Right lung (tissue), 5 donors: Measurements from ENCODE around the gene CHST12. TPM values are rescaled to one million over a fixed set of nuclear protein-coding genes. Genes with fewer than 3 reads are reported as not detected.
"Not testable (repeated sequence)": the region's sequence is repeated elsewhere in the genome, so short reads cannot be mapped to it uniquely, and the experiment has no call there.

Experiments
- DNase-seq, 2 donors: peaks; one replicate each; pipeline ENCODE4 v3.0.0-alpha.2; 2013
- polyA plus RNA-seq, 5 donors: library from polyadenylated mRNA; unstranded; fragments of 120-200 nt; gene quantifications; one replicate each; pipeline versions ENCODE4 v1.2.1 to v1.2.3, GENCODE V29; 2013; ENCODE audit warnings: inconsistent platforms in 1 of 5, low replicate concordance in 1 of 5; ENCODE audit not compliant: insufficient read length in 5 of 5, insufficient read depth in 1 of 5

The CHST12 gene
- polyA plus RNA-seq, 5 donors, result 9.9 to 22.2 (median 13.7) TPM

DNA sequence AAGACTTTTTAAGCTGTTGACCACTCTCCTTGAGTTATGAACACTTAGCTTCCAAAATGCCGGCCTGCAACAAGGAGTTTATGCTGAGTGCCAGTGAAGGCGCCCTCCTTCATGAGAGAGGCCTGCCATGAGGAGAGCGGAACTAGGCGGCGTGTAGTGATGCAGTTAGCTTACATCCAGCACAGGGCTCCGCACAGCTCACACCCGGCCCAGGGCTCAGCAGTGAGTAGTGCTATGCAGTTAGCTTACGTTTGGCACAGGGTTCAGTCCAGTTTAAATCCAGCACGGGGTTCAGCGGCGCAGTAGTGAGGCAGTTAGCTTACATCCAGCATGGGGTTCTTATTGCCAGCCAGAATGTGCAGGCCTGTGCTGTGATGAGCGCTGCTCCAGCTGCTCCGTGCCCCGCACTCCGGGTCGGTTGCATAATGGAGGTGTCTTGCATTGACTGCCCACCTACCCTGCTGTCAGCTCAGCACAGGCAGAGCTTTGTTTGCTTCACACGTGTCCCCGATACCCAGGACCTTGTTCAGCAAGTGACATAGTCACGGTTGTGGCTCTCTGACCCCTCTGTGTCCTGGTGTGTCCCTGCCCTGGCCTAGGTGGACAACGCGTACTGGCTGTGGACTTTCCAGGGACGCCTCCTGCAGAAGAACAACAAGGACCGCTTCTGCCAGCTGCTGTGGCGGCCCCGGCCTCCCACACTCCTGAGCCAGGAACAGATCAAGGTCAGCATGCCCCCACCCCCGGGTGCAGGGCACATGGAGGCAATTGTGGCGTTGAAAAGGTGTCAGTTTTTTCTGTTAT, 26.9 kb upstream of the CHST12 start:
- no peak for DNase-seq

DNA sequence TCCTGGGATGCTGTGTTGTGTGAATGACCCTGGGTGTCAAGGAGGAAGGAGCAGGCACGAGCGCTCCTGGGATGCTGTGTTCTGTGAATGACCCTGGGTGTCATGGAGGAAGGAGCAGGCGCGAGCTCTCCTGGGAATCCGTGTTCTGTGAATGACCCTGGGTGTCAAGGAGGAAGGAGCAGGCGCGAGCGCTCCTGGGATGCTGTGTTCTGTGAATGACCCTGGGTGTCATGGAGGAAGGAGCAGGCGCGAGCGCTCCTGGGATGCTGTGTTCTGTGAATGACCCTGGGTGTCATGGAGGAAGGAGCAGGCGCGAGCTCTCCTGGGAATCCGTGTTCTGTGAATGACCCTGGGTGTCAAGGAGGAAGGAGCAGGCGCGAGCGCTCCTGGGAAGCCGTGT, 25.9 kb upstream of the CHST12 start:
- not testable (repeated sequence) for DNase-seq

DNA sequence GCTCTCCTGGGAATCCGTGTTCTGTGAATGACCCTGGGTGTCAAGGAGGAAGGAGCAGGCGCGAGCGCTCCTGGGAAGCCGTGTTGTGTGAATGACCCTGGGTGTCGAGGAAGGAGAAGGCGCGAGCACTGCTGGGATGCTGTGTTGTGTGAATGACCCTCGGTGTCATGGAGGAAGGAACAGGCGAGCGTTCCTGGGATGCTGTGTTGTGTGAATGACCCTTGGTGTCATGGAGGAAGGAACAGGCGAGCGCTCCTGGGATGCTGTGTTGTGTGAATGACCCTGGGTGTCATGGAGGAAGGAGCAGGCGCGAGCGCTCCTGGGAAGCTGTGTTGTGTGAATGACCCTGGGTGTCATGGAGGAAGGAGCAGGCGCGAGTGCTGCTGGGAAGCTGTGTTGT, 25.3 kb upstream of the CHST12 start:
- not testable (repeated sequence) for DNase-seq

GRCh38 chr7:2379161-2379560, 24.2 kb upstream of the CHST12 start:
- DNase-seq, result no peak

DNA sequence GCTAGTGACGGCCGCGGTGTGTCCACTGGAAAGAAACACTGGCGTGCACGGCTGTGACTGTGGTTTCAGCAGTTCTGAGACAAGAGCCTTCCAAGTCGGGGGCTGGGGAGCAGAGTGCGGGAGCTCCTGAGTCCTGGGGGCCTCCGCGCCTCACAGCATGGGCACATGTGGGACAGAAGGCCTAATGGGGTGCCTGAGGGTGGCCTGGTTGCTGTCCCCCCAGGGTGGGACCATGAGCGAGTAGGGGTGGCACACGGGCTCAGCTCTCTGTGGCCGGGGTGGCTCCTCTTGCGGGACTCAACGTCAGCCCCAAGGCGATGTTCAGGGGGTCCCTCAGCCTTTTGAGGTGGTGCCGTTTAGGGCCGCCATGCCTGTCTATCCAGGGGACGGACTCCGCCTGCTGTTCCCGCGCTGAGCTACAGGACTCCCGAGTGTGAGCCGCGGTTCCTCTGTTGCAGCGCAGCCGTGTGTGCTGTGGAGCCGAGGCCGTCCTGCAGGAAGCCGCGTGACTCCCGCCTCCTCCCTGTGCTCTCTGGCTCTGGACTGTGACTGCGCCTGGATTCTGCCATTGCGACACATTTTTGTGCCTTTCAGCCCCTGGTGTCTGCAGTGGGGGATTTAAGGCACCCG, 23.5 kb upstream of the CHST12 start:
- DNase-seq, result no peak

DNA sequence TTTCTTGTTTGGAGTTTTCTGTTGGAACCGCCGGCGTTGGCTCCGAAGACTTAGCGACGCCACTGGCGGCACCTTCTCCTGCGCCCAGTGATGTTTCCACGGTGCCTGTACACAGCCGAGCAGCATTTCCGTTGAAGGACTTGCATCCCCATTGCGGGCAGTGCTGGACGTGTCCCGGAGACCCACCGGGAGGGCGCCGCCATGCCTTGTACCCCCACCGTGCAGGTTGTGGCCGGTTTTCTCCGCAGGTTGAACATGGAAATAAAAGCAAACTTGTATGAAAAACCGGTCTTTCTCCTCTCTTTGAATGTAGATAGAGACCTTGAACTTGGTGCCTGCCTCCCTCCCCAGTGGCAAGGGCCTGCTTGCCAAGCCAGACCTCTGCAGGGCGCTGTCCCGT, 22.9 kb upstream of the CHST12 start:
- DNase-seq, result no peak

DNA sequence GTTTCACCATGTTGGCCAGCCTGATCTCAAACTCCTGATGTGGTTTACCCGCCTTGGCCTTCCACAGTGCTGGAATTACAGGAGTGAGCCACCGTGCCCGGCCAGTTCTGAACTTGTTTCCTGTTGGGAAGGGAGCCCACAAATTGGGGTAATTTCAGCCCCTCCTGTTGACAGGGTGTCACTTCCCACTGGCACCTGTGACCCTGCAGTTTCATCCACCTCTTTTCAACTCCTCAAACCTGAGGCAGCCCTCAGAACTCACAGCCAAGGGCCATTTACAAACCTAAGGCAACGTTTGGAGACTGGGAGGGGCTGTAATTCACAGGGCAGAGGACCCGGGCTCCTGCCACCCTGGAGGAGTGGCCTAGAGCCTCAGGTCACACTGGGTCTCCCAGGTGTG, 22.2 kb upstream of the CHST12 start:
- DNase-seq, result no peak

DNA sequence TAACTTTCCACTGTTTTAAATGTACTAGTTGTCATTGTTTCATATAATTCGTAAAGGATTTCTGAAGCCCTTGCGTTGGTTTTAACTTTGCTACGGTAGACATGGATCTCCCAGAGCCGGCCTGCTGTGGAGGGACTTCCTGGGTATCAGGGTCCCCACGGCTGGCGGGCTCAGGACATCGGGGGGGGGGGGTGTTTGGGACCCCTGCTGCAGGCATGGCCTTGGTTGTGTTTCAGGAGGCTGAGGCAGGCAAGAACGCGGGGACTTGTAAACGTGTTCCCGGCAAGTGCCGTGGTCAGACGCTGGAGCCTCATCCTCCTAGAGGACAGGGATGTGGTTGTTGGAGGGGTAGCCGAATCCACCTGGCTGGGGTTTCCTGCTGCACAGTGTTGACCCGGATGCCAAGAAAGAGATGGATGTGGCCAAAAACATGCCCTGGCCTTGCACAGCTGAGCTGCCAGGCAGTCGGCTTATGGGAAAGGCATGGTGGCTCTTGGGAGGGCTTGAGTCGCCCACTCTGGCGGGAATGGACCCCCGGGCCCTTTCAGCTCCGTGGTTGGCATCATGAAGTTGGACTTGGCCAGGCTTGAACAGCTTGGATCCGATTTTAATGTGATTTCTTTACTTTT, 21.4 kb upstream of the CHST12 start:
- DNase-seq, result no peak

GRCh38 chr7:2383543-2384274, 19.7 kb upstream of the CHST12 start:
- no peak for DNase-seq

- DNase-seq, result no peak
Observed at GRCh38 chr7:2384354-2385243, 18.8 kb upstream of the CHST12 start.

- not testable (repeated sequence) for DNase-seq
Observed at GRCh38 chr7:2386122-2386521, 17.3 kb upstream of the CHST12 start.

- no peak for DNase-seq
Observed at GRCh38 chr7:2386964-2387669, 16.3 kb upstream of the CHST12 start.

DNA sequence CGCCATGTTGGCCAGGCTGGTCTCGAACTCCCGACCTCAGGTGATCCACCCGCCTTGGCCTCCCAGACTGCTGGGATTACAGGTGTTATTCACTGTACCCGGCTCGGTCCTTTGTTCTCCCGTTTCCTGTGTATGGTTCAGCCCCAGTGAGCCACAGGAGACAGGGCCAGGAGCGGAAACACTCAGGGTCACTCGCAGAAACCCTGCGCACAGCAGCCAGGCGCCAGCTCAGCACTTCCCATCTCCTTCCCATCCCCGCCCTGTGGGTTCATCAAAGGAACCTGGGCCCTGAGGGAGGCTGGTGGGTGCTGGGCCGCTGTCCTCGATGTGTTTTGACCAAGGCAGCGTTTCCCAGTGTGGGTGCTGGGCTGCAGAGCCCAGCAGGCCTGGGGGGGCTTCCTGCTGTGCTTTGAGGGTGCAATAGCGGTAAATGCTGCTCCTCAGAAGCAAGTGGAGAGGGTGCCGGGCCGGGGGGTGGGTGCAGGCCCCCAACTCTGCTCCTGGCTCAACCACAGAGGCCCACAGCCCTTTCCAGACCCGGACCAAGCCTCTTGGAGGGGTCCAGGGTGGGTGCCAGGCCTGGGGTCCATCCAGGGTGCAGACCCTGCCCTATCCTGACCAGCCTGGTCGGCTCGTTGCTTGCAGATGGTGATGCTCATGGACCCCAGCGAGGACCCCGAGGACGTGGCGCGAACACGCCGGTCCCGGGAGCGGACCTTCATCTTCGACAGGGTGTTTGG, 15.3 kb upstream of the CHST12 start:
- no peak for DNase-seq

DNA sequence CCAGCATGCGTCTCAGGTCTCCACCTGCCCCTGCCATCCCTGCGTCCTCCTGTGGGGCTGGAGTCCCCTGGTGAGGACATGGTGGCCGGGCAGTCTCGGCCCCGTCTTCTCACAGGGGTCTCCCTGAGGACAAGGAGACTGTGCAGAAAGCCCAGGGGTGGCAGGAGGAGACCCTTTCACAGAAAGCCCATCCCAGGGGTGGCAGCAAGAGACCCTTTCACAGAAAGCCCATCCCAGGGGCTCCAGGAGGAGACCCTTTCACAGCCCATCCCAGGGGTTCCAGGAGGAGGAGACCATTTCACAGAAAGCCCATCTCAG, 14.8 kb upstream of the CHST12 start:
- no peak for DNase-seq

DNA sequence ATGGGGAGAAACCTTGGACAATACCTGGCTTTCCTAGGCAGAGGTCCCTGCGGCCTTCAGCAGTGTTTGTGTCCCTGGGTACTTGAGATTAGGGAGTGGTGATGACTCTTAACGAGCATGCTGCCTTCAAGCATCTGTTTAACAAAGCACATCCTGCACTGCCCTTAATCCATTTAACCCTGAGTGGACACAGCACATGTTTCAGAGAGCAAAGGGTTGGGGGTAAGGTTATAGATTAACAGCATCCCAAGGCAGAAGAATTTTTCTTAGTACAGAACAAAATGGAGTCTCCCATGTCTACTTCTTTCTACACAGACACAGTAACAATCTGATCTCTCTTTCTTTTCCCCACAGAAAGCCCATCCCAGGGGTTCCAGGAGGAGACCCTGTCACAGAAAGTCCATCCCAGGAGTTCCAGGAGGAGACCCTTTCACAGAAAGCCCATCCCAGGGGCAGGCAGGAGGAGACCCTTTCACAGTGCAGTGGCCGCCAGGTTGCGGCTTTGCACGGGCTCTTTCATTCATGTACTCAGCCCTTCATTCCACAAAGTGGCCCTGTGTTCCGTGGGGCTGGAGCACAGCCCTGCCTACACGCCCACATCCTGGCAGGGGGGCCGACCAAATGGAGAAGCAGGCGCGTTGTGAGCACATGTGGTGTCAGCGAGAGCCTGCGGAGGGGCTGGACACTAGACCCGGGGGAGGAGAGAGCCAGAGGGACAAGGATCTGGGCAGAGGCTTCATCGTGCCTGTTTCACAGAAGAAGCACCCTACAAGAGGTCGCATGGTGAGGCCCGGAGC, 13.2 kb upstream of the CHST12 start:
- not testable (repeated sequence) for DNase-seq

DNA sequence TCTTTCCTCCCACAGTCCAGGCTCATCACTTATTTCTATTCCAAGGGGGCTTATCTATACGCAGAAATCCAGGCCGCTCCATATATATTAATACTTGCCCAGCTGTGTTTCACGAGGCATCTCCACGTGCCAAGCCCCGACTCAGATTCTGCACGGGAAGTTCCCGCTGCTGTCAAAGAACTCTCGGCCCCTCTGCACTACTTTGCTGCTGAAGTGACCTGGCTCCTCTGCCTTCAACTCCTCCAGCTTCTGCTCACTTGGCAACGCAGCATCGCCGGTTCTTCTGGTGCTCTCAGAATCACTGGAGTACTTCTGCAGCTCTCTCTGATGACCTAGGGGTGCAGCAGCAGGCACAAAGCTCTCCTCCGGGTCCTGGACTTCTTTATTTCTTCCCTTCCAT, 9.7 kb upstream of the CHST12 start:
- no peak for DNase-seq

- DNase-seq, result no peak
Observed at GRCh38 chr7:2394566-2395082, 8.8 kb upstream of the CHST12 start.

DNA sequence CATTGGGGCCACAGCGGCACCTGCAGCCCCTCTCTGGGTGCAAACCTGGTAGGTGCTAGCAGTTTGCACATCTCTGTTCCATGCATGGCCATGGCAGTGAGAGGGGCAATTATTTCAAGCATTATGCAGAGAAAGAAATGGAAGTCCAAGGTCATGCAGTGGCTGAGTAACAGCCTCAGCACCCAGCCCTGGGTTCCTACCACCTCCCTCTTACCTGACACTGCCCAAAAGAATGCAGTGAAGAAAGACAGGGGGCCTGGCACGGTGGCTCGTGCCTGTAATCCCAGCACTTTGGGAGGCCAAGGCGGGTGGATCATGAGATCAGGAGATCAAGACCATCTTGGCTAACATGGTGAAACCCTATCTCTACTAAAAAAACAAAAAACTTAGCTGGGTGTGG, 4.9 kb upstream of the CHST12 start:
- DNase-seq, result no peak
